ENCODE measurements around the gene TMEM126A. TPM values are rescaled to one million over a fixed set of nuclear protein-coding genes. Genes with fewer than 3 reads are reported as not detected.

The TMEM126A gene
- total and polyA plus RNA-seq, 2 experiments from 2014 or later, result 24.7 to 71.1 TPM

GRCh38 chr11:85620256-85620655 is 27.5 kb upstream of the TMEM126A start:
- no peaks in the 10 kb centered on the region for H3K36me3 Mint-ChIP-seq (ENCODE audit: low read depth)
- Histone ChIP-seq H3K4me3 (no peak overlapping the region), H3K27me3 (ENCODE audit: insufficient read depth) (no peaks in the 10 kb centered on the region), H3K4me2 (no peak overlapping the region), H3K36me3 (ENCODE audit: insufficient read depth) (no peaks in the 10 kb centered on the region), H3K27ac (ENCODE audit: low read depth) (no peak overlapping the region), H2AFZ (no peak overlapping the region), H3K4me1 (ENCODE audit: insufficient read depth) (no peaks in the 10 kb centered on the region; the same call in 1 of the 2 replicates), H3K9me2 (ENCODE audit: insufficient read depth) (no peaks in the 10 kb centered on the region), H3F3A (replicated peaks; ENCODE audit: low read depth) (no peaks in the 10 kb centered on the region), H4K20me1 (replicated peaks; ENCODE audit: insufficient read depth) (no peaks in the 10 kb centered on the region), H3K79me2 (replicated peaks; ENCODE audit: insufficient read depth) (no peaks in the 10 kb centered on the region)
- DNase-seq (ENCODE audit: low spot score), result no peak
- ATAC-seq, result no peak
- H3K4me1 Mint-ChIP-seq, result peaks cover 4% of the 10 kb centered on the region
- H3K9me3 Mint-ChIP-seq, result no peaks in the 10 kb centered on the region
- H3K27ac Mint-ChIP-seq, result no peak overlapping the region
- TF ChIP-seq NANOG (IDR thresholded peaks at IDR 0.05; ENCODE audit: borderline replicate concordance), result no peak
- TF ChIP-seq STAT1 (IDR thresholded peaks at IDR 0.05; ENCODE audit: unreplicated experiment), result no peak
- no peak for TF ChIP-seq EZH2phosphoT487 (IDR thresholded peaks at IDR 0.05; ENCODE audit: unreplicated experiment)
- TF ChIP-seq, protein P1, sequence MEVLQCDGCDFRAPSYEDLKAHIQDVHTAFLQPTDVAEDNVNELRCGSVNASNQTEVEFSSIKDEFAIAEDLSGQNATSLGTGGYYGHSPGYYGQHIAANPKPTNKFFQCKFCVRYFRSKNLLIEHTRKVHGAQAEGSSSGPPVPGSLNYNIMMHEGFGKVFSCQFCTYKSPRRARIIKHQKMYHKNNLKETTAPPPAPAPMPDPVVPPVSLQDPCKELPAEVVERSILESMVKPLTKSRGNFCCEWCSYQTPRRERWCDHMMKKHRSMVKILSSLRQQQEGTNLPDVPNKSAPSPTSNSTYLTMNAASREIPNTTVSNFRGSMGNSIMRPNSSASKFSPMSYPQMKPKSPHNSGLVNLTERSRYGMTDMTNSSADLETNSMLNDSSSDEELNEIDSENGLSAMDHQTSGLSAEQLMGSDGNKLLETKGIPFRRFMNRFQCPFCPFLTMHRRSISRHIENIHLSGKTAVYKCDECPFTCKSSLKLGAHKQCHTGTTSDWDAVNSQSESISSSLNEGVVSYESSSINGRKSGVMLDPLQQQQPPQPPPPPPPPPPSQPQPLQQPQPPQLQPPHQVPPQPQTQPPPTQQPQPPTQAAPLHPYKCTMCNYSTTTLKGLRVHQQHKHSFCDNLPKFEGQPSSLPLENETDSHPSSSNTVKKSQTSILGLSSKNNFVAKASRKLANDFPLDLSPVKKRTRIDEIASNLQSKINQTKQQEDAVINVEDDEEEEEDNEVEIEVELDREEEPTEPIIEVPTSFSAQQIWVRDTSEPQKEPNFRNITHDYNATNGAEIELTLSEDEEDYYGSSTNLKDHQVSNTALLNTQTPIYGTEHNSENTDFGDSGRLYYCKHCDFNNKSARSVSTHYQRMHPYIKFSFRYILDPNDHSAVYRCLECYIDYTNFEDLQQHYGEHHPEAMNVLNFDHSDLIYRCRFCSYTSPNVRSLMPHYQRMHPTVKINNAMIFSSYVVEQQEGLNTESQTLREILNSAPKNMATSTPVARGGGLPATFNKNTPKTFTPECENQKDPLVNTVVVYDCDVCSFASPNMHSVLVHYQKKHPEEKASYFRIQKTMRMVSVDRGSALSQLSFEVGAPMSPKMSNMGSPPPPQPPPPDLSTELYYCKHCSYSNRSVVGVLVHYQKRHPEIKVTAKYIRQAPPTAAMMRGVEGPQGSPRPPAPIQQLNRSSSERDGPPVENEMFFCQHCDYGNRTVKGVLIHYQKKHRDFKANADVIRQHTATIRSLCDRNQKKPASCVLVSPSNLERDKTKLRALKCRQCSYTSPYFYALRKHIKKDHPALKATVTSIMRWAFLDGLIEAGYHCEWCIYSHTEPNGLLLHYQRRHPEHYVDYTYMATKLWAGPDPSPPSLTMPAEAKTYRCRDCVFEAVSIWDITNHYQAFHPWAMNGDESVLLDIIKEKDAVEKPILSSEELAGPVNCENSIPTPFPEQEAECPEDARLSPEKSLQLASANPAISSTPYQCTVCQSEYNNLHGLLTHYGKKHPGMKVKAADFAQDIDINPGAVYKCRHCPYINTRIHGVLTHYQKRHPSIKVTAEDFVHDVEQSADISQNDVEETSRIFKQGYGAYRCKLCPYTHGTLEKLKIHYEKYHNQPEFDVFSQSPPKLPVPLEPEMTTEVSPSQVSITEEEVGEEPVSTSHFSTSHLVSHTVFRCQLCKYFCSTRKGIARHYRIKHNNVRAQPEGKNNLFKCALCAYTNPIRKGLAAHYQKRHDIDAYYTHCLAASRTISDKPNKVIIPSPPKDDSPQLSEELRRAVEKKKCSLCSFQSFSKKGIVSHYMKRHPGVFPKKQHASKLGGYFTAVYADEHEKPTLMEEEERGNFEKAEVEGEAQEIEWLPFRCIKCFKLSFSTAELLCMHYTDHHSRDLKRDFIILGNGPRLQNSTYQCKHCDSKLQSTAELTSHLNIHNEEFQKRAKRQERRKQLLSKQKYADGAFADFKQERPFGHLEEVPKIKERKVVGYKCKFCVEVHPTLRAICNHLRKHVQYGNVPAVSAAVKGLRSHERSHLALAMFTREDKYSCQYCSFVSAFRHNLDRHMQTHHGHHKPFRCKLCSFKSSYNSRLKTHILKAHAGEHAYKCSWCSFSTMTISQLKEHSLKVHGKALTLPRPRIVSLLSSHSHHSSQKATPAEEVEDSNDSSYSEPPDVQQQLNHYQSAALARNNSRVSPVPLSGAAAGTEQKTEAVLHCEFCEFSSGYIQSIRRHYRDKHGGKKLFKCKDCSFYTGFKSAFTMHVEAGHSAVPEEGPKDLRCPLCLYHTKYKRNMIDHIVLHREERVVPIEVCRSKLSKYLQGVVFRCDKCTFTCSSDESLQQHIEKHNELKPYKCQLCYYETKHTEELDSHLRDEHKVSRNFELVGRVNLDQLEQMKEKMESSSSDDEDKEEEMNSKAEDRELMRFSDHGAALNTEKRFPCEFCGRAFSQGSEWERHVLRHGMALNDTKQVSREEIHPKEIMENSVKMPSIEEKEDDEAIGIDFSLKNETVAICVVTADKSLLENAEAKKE (CRISPR knock-in tag; IDR thresholded peaks at IDR 0.05), result no peak
- TF ChIP-seq CREB1 (CRISPR knock-in tag; IDR thresholded peaks at IDR 0.05; ENCODE audit: low read depth), result no peak
- no peak for TF ChIP-seq ZNF114 (CRISPR knock-in tag; IDR thresholded peaks at IDR 0.05)
- TF ChIP-seq ETS1 (IDR thresholded peaks at IDR 0.05), result no peak
- no peak for TF ChIP-seq JUNB (IDR thresholded peaks at IDR 0.05; ENCODE audit: unreplicated experiment)
- no peak for TF ChIP-seq ZNF331 (CRISPR knock-in tag; IDR thresholded peaks at IDR 0.05; ENCODE audit: low read depth)
- TF ChIP-seq, protein P2, sequence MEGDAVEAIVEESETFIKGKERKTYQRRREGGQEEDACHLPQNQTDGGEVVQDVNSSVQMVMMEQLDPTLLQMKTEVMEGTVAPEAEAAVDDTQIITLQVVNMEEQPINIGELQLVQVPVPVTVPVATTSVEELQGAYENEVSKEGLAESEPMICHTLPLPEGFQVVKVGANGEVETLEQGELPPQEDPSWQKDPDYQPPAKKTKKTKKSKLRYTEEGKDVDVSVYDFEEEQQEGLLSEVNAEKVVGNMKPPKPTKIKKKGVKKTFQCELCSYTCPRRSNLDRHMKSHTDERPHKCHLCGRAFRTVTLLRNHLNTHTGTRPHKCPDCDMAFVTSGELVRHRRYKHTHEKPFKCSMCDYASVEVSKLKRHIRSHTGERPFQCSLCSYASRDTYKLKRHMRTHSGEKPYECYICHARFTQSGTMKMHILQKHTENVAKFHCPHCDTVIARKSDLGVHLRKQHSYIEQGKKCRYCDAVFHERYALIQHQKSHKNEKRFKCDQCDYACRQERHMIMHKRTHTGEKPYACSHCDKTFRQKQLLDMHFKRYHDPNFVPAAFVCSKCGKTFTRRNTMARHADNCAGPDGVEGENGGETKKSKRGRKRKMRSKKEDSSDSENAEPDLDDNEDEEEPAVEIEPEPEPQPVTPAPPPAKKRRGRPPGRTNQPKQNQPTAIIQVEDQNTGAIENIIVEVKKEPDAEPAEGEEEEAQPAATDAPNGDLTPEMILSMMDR (conservative IDR thresholded peaks at IDR 0.05; ENCODE audit: low read depth in 2 of 2), result no peak
- no peak for TF ChIP-seq POLR2AphosphoS5 (IDR thresholded peaks at IDR 0.05; ENCODE audit: low read depth)
- no peak for TF ChIP-seq REST (IDR thresholded peaks at IDR 0.05; ENCODE audit: unreplicated experiment)
- TF ChIP-seq EZH2 (IDR thresholded peaks at IDR 0.05; ENCODE audit: low read depth, unreplicated experiment), result no peak
- H3K27me3 Mint-ChIP-seq (ENCODE audit: insufficient read depth, low read depth, poor library complexity), result peaks cover 2% of the 10 kb centered on the region
- no peak overlapping the region for H3K4me3 Mint-ChIP-seq

All from GM23338 (cell line).